Stimulated activated CD4-positive, alpha-beta T cell treated with anti-CD3 and anti-CD28 coated beads, Interleukin-2, amount 100 ng/mL, for 48 hours (primary cell): ENCODE measurements around the gene GABBR1.
"Not testable (repeated sequence)": the region's sequence is repeated elsewhere in the genome, so short reads cannot be mapped to it uniquely, and the experiment has no call there.

Source experiments
- DNase-seq, 2 donors: peaks; one replicate each; pipeline ENCODE4 v3.0.0-alpha.2; 2020

The GABBR1 gene

DNA sequence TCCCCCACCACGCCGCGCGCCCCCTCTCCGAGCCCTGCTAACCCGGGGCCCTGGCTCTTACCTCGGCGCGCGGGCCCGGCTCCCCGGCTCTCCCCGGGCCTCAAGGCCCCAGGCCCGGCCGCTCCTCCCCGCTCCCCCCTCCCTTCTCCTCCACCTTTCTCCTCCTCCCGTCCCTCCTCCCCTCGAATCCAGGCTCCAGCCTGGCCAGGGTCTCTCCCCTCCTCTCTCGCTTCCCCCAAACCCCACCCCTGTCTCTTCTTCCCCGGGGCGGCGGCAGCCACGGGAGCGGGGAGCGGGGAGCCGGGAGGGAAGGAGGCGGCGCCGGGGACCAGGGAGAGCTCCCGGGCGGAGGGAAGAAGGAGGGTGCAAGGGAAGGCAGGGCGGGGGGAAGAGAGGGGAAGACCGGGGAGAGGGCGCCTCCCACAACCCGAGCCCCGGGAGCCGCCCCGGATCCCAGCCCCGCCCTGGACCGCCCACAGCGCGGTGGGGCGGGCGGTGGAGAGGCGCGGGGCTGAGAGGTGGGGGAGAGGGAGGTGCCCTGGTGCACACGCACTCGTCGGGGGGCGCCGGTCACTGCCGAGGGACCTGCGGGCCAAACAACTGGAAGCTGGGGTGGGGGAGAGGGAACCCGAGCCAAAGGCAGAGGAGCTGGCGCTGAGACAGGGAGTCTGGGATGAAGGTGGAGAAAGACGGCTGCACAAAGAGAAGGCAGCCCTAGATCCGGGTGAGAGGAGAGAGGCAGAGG, at the start of gene GABBR1:
GABBR1 (minus strand) TSS at position 395 of the 745 bp plus-strand sequence. CDS start 798 bp downstream, outside the sequence.
- DNase-seq = peak; percentile 45 to 65

DNA sequence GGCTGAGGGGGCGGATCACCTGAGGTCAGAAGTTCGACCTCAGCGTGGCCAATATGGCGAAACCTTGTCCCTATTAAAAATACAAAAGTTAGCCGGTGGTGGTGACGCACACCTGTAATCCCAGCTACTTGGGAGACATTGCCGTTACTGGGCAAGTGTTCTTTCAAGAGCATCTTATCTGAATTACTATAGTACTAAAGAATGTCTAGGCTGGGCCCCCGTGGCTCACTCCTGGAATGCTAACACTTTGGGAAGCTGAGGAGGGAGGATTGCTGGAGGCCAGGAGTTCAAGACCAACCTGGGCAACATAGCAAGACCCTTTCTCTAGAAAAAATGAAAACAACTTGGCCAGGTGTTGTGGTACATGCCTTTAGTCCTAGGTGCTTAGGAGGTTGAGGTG, 48.8 kb upstream of the GABBR1 start:
- DNase-seq = no peak

DNA sequence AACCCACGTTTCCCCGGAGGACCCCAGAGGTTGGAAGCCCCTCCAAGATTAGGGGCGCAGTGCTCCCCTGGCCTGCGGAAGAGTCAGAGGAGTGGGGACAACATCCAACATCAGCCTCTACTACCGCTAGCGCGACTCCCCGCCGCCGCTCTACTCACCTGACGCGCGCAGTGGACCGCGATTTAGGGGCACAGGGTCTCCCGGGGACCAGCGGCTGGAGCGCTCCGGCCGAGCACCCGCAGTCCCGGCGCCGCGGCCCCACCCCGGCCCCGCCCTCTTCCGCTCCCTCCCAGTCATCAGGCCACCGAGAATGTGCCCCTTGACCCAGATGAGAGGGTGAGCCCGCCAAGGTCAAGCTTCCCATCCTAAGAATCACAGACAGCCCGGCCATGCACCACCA, 47.9 kb upstream of the GABBR1 start, which contains the start of gene ZFP57:
ZFP57 (minus strand) TSS at position 249 of the 400 bp plus-strand sequence. CDS start 4,149 bp downstream, outside the sequence.
- DNase-seq = no peak

DNA sequence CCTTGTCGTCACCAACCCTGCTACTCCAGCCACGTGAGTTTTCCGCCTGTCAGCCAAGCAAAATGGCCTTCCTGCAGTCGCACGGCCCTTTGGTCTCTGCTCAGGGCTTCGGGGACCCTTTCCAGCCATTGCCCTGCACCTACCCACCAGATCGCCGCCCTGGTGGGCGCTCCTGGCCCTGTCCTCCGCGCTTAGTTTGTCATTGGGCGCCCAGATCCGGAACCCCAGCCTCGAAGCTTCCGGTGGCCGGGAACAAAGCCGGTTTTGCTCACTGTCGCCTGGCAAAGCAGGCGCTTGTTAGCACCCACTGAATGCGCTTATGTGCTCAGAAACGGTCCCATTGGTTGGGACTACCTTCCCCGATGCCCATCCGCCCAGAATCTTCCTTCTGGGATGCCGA, 47.4 kb upstream of the GABBR1 start:
- no peak for DNase-seq

DNA sequence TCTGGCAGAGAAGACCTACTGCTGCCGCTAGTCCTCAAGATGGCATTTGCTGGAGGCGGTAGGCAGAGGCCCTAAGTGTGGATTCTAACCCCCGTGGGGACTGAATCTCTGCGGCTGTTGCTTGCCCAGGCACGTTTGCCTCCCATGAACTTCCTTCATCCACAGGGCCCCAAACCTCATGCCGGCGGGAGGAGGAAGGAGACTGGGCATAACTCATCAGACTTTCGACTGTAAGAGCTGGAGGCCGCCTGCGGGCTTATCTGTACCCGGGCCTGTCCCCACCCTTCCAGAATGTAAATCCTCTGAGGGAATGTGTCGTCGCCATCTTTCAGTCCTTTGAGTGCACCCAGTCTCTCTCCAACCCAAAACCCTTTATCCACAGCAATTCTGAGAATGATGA, 47.0 kb upstream of the GABBR1 start:
- no peak for DNase-seq

DNA sequence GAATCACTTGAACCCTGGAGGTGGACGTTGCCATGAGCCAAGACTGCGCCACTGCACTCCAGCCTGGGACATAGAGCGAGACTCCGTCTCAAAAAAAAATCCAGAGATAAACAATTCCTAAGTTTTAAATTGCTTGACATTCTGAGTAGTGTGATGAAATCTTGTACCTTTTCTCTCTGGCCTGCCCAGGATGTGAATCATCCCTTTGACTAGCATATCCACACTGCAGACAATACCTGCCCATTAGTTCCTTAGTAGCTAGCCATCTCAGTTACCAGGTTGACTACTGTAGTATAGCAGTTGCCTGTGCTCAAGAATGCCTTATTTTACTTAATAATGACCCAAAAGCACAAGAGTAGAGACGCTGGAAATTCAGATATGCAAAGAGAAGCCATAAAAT, 45.1 kb upstream of the GABBR1 start:
- DNase-seq = no peak

DNA sequence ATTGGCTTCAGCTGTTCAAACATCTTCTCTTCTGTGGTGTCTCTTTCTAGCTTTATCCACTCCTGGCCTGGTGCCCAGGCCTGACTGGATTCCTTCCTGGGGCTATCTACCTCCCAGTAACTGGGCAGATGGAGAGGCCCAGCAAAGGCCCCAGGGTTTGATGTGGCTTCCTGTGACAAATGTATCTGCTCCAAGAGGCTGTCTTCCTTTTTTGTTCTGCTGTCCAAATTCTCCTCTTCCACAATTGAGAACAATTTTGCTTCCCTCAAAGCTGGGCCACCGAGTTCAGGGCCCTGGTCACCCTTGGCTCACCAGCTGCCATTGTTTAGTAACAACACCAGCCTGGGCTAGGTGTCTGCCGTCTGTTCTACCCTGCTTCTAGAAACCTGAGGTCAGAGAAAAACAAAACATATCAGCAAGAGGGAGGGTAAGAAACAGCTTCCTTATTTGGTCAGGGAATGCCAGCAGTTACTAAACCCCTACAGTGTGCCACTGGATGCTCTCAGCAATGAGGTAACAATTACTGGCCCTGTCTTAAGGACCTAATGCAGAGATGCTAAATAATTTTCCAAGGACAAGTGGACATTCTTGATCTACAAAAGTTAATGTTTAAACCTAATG, 44.1 kb upstream of the GABBR1 start:
- DNase-seq = no peak

DNA sequence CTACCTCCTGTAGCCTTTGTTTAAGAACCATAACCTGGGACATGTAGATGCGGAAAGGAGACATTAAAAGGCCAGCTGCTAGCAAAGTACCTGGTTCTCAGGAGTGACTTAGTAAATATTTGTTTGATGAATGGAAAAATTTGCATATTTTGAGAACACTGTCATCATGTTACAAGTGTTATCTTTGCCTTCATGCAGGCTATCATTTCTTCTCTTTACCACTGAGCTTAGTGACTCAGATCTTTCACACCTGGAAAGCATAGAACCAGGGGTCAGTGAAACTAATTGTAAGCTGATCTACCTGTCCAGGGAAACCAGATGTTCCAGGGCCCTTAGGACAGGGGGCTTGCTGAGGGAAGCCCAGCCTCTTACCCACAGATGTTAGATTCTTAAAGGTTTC, 42.6 kb upstream of the GABBR1 start:
- DNase-seq = no peak

DNA sequence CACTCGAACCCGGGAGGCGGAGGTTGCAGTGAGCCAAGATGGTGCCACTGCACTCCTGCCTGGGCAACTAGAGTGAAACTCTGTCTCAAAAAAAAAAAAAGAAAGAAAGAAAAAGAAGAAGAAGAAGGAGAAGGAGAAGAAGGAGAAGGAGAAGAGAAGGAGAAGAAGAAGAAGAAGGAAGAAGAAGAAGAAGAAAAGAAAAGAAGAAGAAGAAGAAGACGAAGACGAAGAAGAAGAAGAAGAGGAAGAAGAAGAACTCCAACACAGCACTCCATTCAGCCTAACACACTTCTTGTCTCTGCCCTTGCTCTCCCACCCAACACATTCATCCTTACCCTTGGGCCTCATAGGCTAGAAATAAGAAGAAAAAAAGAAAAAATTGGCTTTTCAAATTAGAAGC, 41.0 kb upstream of the GABBR1 start:
- DNase-seq = no peak

DNA sequence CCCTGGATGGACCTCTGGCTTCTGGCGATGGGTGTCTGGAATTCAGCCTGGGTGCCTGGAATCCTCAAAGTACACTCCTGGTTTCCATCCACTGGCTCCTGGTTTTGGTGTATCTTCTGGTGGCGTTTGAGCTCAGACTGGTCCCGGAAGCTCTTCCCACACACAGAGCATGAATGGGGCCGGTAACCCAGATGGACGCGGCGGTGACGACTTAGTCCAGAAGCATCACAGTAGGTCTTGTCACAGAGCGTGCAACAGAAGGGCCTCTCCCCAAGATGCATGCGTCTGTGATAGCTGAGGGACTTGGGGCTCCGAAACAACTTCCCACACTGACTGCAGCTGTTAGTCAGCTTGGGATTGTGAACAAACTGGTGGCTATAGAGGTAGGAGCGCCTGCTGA, 40.2 kb upstream of the GABBR1 start:
- DNase-seq = no peak

DNA sequence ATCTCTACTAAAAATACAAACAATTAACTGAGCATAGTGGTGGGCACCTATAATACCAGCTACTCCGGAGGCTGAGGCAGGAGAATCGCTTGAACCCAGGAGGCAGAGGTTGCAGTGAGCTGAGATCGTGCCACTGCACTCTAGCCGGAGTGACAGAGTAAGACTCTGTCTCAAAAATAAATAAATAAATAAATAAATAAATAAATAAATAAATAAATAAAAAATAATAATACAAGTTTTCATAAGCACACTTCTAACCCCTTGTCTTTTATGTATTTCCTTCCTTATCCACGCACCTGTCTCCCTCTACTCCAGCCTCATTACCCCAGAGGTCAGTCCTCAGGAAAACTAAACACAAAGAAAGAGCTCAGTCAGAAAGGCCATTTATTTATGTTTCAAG, 39.1 kb upstream of the GABBR1 start:
- not testable (repeated sequence) for DNase-seq

DNA sequence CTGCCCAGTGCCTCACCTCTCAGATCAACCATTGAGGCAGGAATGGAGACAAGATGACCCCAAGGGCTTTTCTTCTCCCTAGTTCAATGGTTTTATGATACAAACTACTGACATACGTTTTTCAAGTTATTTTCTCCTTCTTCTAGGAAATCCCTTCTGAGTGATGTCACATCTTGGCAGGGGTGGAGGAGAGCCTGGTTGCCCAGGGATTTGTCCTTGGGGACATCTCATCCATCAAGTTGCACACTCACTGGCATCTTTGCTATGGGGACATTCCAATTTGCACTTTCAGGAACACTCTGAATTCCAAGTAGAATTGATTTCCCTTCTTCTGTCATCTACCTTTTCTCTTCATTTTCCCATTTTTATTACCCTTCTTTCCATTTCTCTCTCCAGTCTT, 38.0 kb upstream of the GABBR1 start:
- no peak for DNase-seq

DNA sequence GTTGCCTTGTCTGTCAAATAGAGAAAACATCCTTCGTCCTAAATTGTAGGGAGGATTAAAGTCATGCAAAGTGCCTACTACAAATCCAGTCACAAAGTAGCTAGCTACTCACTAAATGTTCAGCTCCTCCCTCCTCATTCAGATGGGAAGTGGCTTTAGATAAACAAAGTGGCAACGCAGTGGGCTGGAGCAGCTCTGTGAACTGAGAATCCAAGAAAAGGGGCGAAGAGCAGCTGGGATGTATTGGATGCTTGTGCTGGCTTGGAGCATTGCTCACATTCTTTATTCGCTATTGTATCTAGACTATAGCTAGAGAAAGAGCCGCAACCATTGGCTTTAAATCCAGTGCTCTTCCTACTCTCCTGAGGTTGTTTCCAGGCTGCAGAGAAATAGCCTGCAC, 34.2 kb upstream of the GABBR1 start:
- DNase-seq = no peak

DNA sequence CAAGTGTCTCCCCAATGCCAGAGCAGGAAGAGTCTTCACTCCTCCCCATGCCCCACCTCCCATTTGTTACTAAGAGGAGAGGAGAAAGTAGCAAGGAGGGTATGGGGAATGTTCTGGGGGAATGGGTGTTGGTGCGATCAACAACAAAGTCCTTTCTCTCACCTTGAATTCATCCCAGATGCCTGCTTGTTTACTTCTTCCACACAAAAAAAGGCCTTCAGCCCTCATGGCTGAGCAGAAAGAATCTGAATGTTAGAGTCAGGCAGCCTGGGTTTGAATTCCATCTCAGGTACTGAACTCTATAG, 33.8 kb upstream of the GABBR1 start:
- no peak for DNase-seq

DNA sequence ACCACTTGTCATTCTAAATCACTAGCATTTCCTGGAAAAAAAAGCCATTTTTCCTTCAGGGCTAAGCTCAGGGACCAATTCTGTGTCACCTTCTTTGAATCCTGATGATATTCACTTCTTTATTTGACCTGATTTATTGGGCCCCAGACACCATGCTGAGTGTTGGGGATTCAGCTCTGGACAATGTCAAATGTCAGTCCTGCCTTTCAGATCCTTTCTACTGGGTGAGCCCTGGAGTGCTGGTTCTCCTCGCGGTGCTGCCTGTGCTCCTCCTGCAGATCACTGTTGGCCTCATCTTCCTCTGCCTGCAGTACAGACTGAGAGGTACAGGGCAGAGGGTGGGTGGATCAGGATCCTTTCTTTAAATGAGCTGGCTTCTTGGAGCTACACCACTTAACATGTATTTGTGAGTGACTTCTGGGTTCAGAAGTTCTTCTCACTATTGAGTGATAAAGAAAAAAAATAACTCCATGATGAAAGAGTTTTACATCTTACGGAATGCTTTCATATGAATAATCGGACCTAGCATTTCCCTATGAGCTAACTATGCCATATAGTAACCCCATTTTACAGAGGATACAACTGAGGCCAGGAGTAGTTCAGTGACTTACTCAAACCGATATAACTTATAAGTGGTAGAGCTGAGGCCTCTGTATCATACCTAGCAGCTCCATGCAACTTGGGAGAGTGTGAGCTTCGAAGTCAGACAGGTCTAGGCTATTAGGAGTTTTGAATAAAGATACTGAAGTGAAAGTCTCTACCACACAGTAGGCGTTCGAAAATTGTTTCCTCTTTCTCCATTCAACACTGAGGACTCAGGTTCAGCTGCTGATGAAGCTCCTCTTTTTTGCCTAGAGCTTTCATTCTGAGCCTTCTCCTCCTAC, 33.2 kb upstream of the GABBR1 start:
- no peak for DNase-seq

DNA sequence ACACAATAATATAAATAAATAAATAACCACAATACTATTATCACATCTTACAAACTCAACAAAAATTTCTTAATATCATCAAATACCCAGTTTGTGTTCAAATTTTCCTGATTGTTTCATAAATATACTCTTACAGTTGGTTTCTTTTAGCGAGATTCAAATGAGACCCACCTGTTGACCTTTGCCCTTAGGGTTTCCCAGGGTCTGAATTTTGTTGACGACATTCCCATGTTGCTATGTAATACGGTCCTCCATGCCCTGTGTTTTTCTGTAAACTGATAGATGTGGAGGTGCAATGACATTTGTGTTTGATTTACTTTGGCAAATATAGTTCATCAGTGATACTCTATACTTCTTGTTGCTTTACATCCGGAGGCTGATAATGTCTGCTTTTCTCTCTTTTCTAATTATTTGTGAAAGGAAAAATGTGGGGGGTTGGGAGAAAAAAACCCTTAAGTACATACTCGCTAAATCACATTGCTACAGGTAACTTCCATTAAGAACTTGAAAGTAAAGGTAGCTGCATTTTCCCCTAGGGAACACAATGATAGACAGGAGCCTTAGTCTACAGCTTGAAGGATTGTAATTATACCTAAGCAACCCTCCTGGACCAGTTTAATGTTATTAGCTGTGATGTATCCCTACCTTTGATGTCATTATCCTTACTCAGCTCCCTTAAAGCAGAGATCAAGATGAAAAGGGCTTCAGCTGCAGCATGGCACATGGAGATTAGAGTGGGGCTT, 30.5 kb upstream of the GABBR1 start:
- no peak for DNase-seq

DNA sequence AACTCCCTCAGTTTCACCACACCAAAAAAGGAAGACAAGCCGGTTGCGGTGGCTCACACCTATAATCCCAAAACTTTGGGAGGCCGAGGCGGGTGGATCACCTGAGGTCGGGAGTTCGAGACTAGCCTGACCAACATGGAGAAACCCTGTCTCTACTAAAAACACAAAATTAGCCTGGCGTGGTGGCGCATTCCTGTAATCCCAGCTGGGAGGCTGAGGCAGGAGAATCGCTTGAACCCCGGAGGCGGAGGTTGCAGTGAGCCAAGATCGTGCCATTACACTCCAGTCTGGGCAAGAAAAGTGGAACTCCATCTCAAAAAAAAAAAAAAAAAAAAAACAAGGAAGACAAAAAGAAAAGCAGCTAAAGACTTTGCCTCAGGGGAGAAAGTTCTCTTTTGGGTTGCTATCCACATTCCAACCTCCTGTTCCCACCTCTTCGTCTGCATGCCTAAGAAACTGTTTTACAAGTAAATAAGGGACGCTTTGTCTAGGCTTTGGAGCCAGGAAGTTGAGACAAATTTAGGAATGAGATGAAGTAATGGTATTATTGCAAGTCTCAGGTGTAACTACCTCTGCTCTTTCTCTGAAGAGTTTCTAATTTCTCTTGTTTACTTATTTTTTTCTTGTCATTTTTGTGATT, 28.6 kb upstream of the GABBR1 start:
- not testable (repeated sequence) for DNase-seq

DNA sequence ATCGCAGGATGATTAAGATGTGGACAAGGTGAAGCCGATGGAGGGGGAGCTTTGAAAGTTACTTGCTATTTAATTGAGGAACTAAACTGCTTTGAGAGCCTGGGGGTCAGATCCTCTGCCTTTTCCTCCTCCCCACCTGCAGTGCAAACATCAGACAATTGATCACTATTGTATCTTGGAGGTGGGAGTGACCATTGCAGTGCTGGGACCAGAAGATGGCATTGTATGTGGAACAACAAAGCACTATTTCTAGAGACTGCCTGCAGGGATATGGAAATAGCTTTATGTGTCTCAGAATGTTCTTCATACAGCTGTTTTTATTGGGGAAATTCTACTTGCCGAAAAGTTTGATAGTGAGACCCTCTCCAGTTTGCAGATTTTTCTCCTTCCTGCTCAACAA, 28.1 kb upstream of the GABBR1 start:
- DNase-seq = no peak

DNA sequence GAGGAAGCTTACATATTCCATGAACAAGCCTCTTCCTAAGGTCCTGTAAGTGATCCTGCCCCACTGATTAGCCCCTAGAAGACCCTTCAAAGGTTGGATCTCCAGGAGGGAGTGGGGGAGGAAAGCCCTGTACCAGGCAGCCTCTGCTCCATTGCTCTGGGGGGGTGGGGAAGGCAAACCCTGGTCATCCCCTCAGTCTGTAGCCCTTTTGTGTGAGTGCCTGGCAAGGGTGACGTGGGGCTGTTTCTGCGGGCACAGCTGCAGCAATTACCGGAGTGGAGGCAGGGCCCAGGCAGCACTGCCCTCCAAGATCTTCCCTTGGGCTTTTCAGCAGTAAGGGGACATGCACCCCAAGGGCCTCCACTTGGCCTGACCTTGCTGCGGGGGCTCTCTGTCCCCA, 23.8 kb upstream of the GABBR1 start, which contains the start of gene MOG:
MOG (plus strand) TSS at position 295 of the 400 bp plus-strand sequence. CDS start 118 bp downstream, outside the sequence.
- DNase-seq = no peak

DNA sequence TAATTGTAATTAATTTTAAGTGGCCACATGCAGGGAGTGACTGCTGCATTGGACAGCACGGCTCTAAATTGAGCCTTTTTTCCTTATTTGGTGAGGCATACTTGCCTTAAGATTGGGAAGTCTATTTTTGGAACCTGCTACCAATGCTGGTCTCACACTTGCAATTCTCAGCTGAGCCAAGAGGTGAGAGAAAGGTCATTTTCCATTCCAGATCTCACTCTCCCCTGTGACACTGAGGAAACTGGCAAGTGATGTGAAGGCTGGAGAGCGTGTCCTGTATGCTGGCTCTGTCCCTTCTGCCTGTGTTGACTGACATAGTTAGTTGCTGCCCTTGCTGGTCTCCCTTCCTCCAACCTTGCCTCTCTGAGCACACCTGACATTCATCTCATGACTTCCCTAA, 23.2 kb upstream of the GABBR1 start:
- DNase-seq = no peak

DNA sequence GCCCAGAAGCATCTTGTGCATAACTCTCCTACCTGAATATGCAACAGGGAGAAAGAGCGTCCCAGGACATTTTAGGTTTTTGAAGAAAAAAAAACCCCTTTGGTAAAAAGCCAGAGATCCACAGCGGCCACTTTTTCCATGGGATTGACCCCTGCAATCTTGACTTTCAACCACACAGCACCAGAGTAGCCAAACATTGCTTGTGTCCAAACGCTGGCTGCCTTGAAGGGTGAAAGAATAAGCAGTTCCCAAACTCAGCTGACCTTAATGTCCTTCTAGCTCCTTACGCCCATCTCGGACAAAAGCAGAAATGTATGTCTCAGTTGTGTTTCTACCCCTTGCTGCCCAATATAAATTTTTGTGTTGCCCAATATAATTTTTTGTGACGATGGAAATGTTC, 22.7 kb upstream of the GABBR1 start:
- no peak for DNase-seq

DNA sequence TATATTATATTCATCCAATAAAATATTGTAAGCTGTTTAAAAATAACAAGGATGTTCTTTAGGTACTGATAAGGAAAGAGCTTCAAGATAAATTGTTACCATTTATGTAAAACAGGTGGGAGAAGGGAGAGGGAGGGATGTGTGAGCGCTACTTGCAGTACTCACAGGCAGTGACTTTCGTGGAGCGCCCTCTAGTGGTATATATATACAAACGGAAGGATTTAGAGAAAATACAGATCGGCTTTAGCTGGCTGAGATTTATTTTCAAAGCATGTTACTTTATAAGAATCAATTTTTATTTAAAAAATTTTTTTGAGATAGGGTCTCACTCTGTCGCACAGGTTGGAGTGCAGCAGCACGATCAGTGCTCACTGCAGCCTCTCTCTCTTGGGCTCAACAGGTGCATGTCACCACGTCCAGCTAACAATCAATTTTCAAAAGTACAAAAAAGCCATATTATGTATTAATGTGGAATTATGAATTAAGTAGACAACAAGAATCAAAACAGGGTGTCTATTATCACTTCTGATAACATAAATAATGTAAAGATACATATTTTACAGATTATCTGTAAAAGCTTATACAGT, 20.6 kb upstream of the GABBR1 start:
- DNase-seq = peak in 1 of 2 donors; percentile 14
